Effector memory CD4-positive, alpha-beta T cell (primary cell): ENCODE results near the gene BBS9.

ENCODE experiments used
- DNase-seq, 3 donors: peaks; one replicate each; pipeline ENCODE4 v3.0.0-alpha.2; 2020
- H3K27ac ChIP-seq: 2 replicates; pipeline ENCODE4 v1.7.0; 2013; ENCODE audit warnings: mild to moderate bottlenecking, low read length, moderate library complexity; ENCODE audit not compliant: insufficient read depth, poor library complexity, severe bottlenecking
- H3K27me3 ChIP-seq: replicated peaks from 2 replicates; pipeline ENCODE4 v1.7.0; 2013; ENCODE audit warnings: mild to moderate bottlenecking, low read length; ENCODE audit not compliant: insufficient read depth, control insufficient read depth, poor library complexity, severe bottlenecking
- H3K36me3 ChIP-seq: 2 replicates; pipeline ENCODE4 v1.7.0; 2013; ENCODE audit warnings: mild to moderate bottlenecking, low read length, moderate library complexity; ENCODE audit not compliant: control insufficient read depth, insufficient read depth
- H3K4me1 ChIP-seq: 2 replicates; pipeline ENCODE4 v1.7.0; 2013; ENCODE audit warnings: low read length, mild to moderate bottlenecking; ENCODE audit not compliant: control insufficient read depth, insufficient read depth, poor library complexity, severe bottlenecking
- H3K4me3 ChIP-seq: 2 replicates; pipeline ENCODE4 v1.7.0; 2013; ENCODE audit warnings: low read length, low read depth, mild to moderate bottlenecking; ENCODE audit not compliant: insufficient read depth, poor library complexity, severe bottlenecking
- H3K9me3 ChIP-seq: 2 replicates; pipeline ENCODE4 v1.7.0; 2013; ENCODE audit warnings: mild to moderate bottlenecking, low read length, moderate library complexity; ENCODE audit not compliant: control insufficient read depth

Gene BBS9

DNA sequence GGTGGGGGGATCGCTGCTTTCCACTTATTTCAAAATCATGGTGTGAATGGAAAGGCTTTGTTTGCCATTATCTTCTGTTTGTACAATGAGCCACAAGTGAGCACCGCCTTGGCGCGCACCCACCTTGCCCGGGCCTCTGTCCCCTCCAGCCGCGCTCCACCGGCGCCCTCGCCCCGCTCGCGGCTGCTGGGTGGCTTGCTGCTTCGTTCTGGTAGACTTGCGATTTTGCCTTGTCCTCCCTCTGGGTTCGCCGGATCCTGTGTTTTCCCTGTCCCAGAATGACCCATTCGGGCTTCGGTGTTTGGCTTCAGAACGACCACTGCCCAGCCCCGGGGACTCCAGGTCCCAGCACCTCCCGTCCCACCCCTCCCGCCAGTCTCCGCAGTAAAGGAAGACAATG lies 503.0 kb downstream of the BBS9 start:
- Histone ChIP-seq H3K9me3 (no peaks in the 10 kb centered on the region), H3K27ac (no peak overlapping the region), H3K4me1 (no peaks in the 10 kb centered on the region), H3K36me3 (no peaks in the 10 kb centered on the region), H3K27me3 (no peaks in the 10 kb centered on the region), H3K4me3 (no peak overlapping the region)
- no peak for DNase-seq

DNA sequence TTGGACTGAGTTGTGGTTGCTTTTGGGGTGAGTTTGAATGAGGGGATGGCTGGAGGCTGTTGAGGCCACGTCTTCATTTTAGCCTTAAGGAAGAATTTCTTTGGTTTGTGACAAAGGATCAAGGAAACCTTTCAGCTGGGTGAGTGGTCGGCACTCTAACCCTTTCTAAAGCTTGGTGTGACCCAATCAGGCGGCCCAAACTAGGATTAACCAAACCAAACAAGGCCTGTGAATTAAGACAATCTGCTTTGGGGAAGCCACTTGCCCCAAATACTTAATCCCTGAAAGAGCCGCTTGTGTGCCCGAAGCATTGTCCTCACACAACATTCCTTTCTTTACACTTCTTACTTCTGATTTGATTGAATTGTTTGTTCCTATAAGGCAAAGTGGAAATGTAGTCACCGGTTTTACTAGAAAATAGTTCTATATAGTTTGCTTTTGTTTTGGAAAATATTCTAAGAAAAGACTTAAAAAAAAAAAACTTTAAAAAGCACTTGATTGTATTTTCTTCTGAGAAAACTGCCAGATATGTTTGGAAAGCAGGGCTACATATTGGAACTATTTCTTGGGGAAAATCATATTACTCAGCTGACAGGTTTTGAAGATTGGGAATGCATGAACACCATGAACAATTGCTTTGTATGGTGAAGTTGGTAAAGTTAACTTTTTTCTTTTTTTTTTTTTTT lies 503.6 kb downstream of the BBS9 start:
- H3K4me3 ChIP-seq: no peak overlapping the region
- H3K4me1 ChIP-seq: no peaks in the 10 kb centered on the region
- no peaks in the 10 kb centered on the region for H3K27me3 ChIP-seq
- DNase-seq: no peak
- no peaks in the 10 kb centered on the region for H3K9me3 ChIP-seq
- no peak overlapping the region for H3K27ac ChIP-seq
- no peaks in the 10 kb centered on the region for H3K36me3 ChIP-seq

DNA sequence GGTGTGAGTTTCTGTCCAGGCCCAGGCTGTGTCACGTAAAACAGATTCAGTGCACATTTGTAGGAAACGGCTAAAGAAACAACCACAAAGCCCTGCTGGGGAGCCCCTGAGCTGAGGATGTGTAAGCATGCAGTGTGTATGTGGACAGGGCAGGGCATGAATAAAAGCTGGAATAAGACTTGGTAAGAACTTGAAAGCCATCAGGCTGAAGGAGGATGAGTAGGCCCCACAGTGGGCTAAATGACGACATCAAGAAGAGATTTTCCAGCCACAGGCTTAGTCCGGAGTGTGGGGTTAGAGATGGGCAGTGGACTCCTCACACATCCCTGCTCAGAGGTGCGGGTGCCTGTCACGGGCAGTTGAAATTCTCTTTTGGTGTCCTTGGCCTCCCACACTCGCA lies 505.2 kb downstream of the BBS9 start:
- Histone ChIP-seq H3K36me3 (no peaks in the 10 kb centered on the region), H3K27me3 (no peaks in the 10 kb centered on the region), H3K9me3 (no peaks in the 10 kb centered on the region), H3K27ac (no peak overlapping the region), H3K4me1 (no peaks in the 10 kb centered on the region), H3K4me3 (no peak overlapping the region)
- DNase-seq: no peak

DNA sequence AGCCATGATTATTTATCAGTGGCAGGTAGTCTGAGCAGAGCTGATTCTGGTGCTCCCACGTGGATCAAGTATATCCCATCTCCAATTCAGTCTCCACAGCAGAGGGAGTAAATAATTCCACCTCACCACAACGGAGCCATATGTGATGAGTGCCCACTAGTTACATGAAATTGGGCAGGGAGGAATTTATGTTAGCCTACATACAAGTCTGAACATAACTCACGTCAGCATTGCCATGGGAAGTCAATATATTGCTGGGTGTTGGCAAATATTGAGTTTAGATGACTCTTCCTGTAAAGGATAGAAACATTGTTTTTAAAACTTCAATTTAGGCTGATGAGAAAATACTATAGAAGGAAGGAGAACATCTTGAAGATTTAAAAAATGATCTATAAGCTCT lies 507.0 kb downstream of the BBS9 start:
- Histone ChIP-seq H3K27me3 (no peaks in the 10 kb centered on the region), H3K4me3 (no peak overlapping the region), H3K36me3 (no peaks in the 10 kb centered on the region), H3K4me1 (no peaks in the 10 kb centered on the region), H3K9me3 (no peaks in the 10 kb centered on the region), H3K27ac (no peak overlapping the region)
- DNase-seq: no peak

DNA sequence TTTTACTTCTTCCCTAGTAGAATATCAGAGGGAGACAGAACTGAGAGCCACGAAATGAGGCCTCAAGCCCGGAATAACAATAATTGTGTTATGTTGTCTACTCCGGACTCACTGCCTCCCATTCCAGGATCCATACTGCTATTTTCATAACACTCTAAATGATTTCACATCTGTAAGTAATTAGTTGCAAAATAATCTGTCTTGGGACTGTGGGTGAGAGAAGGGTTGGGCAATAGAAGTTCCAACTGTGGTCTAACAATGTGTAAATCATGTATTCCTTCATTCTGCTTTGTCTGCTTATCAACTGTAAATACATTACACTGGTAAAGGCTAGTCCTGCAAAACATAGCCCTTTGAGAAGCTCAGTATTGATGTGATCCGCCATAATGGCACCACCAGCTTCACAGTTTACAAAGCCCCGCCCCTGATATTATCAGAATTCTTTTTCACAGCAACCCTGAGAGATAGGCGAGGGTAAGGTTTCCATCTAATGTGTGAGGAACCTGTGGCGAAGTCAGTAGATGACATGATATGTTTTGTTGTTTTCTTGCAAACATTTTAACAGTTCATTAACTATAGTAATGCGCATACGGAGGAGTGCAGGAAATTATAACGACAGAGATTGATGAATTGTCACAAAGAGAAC lies 510.3 kb downstream of the BBS9 start:
- no peak for DNase-seq

DNA sequence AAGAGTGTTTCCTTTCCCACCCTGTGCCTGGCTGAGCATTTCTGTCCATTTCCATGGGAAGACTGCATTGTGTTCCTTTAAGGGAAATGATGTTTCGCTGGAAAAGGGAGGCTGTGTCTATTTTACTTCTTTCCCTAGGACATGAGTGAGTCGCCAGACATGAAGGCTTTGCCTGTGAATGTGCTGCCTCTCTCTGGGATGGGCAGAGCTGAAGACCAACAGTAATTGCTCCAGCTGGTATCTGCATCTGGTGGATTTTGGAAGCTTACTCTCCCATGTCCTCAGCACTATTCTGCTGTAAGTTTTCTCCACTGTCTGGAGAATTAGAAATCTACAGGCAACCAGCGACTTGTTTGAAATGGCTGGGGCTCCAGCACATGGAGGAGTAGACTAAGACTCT lies 511.4 kb downstream of the BBS9 start:
- no peaks in the 10 kb centered on the region for H3K36me3 ChIP-seq
- DNase-seq: no peak
- H3K4me3 ChIP-seq: no peak overlapping the region
- H3K9me3 ChIP-seq: no peaks in the 10 kb centered on the region
- no peaks in the 10 kb centered on the region for H3K27me3 ChIP-seq
- H3K27ac ChIP-seq: no peak overlapping the region
- no peaks in the 10 kb centered on the region for H3K4me1 ChIP-seq

More for the DNA sequence above, 510.3 kb downstream of the BBS9 start:
- H3K36me3 ChIP-seq: no peaks in the 10 kb centered on the region
- no peak overlapping the region for H3K4me3 ChIP-seq
- H3K9me3 ChIP-seq: no peaks in the 10 kb centered on the region
- H3K27ac ChIP-seq: no peak overlapping the region
- H3K4me1 ChIP-seq: no peaks in the 10 kb centered on the region
- no peaks in the 10 kb centered on the region for H3K27me3 ChIP-seq

DNA sequence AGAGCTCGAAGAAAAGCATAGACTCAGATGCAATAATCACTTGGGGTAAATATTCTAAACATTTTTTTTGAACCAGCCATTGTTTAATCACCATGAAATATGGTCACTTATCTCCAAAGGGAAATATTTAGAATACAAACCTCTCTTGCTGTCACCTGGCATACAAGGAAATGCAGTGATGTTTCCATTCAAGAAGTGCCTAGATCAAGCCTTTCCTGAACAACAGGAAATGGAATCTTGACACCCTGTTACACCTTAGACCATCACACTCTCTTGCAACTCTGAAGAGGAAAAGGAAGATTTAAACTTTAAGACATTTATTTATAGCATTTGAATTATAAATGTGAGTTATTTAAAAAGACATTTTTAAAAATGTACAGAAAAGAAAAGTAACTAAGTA lies 512.9 kb downstream of the BBS9 start:
- no peaks in the 10 kb centered on the region for H3K4me1 ChIP-seq
- H3K4me3 ChIP-seq: no peak overlapping the region
- no peaks in the 10 kb centered on the region for H3K9me3 ChIP-seq
- no peaks in the 10 kb centered on the region for H3K36me3 ChIP-seq
- no peak overlapping the region for H3K27ac ChIP-seq
- no peaks in the 10 kb centered on the region for H3K27me3 ChIP-seq
- no peak for DNase-seq

DNA sequence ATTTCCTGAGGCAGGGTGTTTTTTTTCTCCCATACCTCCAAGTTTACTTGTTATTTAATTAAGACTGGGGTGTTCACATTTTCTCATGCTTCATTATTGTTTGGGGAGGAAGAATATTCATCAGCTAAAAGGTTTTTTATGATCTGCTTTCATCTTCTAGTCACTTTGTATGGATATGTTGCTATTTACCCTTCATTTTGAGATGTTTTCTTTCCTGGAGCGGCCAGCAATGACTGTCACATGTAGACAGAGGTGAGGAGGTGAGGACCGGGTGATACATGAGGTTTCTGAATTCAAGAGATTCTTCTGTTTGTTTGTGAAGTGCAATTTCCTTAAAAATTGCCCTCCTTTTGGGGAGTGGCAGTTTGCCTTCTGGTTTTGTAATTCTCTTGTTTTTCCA lies 514.2 kb downstream of the BBS9 start:
- no peak overlapping the region for H3K27ac ChIP-seq
- H3K27me3 ChIP-seq: no peaks in the 10 kb centered on the region
- no peak for DNase-seq
- no peak overlapping the region for H3K4me3 ChIP-seq
- H3K36me3 ChIP-seq: no peaks in the 10 kb centered on the region
- H3K9me3 ChIP-seq: no peaks in the 10 kb centered on the region
- no peaks in the 10 kb centered on the region for H3K4me1 ChIP-seq

DNA sequence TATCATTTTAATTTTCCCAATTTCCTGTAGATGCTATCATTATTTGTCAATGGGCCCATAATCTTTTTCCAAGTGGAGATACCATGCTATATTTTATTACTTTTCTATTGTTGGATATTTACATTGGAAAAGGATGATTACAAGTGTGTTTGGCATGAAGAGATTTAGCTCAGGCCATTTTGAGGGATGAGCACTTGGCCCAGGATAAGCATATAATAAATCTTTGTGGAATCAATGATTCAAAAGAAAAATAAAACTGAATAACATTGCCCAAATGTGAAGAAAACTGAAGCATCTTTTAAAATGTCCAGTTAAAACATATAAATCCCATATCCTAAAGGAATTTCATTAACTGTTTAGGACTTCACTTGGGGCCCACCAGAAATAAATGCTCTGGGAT lies 515.1 kb downstream of the BBS9 start:
- no peaks in the 10 kb centered on the region for H3K4me1 ChIP-seq
- no peak overlapping the region for H3K4me3 ChIP-seq
- no peaks in the 10 kb centered on the region for H3K27me3 ChIP-seq
- H3K9me3 ChIP-seq: no peaks in the 10 kb centered on the region
- DNase-seq: no peak
- H3K36me3 ChIP-seq: no peaks in the 10 kb centered on the region
- H3K27ac ChIP-seq: no peak overlapping the region

DNA sequence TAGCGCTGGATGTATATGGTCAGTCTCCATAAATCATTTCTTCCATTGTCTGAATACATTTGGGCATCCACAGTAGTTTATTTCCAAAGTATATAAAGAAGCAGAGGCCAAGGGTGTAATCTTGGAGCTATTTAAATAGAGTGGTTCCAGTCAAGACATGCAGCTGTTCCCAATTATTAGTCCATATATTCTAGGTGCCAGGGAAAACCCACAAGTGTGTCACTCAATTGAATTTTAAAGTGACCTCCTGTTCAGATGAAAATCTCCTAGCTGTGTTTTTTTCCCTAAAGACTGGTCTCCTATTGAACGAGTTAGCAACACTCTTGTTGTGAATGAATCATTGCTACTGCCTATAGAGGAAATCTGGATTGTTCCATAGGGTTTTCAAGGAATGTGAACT lies 515.7 kb downstream of the BBS9 start:
- no peaks in the 10 kb centered on the region for H3K27me3 ChIP-seq
- no peak overlapping the region for H3K4me3 ChIP-seq
- H3K9me3 ChIP-seq: no peaks in the 10 kb centered on the region
- DNase-seq: no peak
- H3K27ac ChIP-seq: no peak overlapping the region
- no peaks in the 10 kb centered on the region for H3K36me3 ChIP-seq
- H3K4me1 ChIP-seq: no peaks in the 10 kb centered on the region
